ENCODE measurements around the gene MALAT1. TPM values are rescaled to one million over a fixed set of nuclear protein-coding genes. Genes with fewer than 3 reads are reported as not detected.

MALAT1 gene
- total RNA-seq, 1 donor from 2014 or later = 9,030 TPM

DNA sequence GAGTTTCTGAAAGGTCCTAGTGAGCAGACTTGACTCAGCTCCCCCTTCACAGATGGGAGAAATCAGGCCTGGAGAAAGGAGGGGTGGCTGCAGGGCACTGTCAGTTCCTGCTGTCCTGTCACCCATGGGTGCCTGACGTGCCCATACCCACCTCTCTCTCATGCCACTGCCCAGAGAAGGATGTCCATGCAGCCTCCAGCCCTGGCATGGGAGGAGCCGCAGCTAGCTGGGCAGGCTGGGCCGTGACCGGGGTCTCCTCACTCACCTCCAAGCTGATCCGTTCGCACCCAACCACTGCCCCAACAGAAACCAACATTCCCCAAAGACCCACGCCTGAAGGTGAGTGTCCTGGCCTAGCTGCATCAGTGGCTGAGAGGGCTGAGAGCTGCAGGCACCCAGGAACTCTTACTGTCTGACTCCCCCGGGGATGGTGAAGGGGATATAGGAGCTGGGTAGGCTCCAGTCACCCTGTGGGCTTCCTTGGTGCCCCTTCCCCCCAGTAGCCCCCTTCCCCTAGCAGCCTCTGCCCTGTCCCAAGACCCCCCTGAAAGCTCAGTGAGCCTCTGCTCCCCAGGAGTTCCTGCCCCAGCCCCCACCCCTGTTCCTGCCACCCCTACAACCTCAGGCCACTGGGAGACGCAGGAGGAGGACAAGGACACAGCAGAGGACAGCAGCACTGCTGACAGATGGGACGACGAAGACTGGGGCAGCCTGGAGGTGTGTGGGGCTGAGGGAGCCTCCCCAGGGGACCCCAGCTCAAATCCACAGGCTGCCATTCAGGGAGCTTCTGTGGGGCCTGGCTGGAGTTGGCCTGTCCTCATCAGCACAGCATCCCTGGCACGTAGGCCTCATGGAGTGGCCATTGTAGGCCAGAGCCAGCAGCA, 37.8 kb downstream of the MALAT1 start:
- Mint-ChIP-seq H3K27me3 (ENCODE audit: insufficient read depth, low read depth) (peaks cover 14% of the 10 kb centered on the region), H3K9me3 (no peaks in the 10 kb centered on the region), H3K36me3 (peaks cover 15% of the 10 kb centered on the region), H3K4me3 (peak overlapping the region; percentile 8), H3K27ac (no peak overlapping the region), H3K4me1 (peaks cover 5% of the 10 kb centered on the region)
- Histone ChIP-seq H4K20me1 (ENCODE audit: low read depth) (peaks cover 35% of the 10 kb centered on the region), H3K36me3 (no peaks in the 10 kb centered on the region), H3K9me3 (ENCODE audit: low read depth) (no peaks in the 10 kb centered on the region), H3K79me2 (ENCODE audit: low read depth) (no peaks in the 10 kb centered on the region), H3K9ac (no peak overlapping the region), H3K4me2 (no peak overlapping the region), H2AFZ (replicated peaks) (no peak overlapping the region), H3K4me1 (peaks cover 19% of the 10 kb centered on the region), H3F3A (ENCODE audit: low read depth) (peaks cover 29% of the 10 kb centered on the region), H3K27me3 (peaks cover 46% of the 10 kb centered on the region), H3K4me3 (no peak overlapping the region), H3K27ac (no peak overlapping the region)
- TF ChIP-seq EZH2 (IDR thresholded peaks at IDR 0.05) (no peak), CTCF (IDR thresholded peaks at IDR 0.05) (no peak), EZH2phosphoT487 (IDR thresholded peaks at IDR 0.05) (no peak)
- DNase-seq (ENCODE audit: low spot score) = no peak

DNA sequence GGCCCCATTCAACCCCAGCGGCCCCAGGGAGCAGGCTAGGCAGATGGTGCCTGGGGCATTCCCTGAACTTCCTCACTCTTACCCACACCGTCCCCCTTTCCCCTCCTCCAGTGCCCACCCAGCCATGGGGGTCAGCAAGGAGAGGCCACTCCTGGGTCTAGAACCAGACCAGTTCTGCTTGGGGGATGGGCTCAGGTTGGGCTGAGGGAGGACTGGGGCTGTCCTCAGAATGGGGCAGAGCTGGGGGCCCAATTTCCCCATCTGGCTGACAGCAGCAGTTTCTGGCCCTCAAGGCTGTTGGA, 38.4 kb downstream of the MALAT1 start:
- Histone ChIP-seq H4K20me1 (ENCODE audit: low read depth) (peaks cover 35% of the 10 kb centered on the region), H3K79me2 (ENCODE audit: low read depth) (no peaks in the 10 kb centered on the region), H3K27me3 (peaks cover 52% of the 10 kb centered on the region), H3K4me3 (no peak overlapping the region), H3K9me3 (ENCODE audit: low read depth) (no peaks in the 10 kb centered on the region), H2AFZ (replicated peaks) (no peak overlapping the region), H3K27ac (no peak overlapping the region), H3K9ac (no peak overlapping the region), H3F3A (ENCODE audit: low read depth) (peaks cover 29% of the 10 kb centered on the region), H3K4me2 (no peak overlapping the region), H3K4me1 (peaks cover 19% of the 10 kb centered on the region), H3K36me3 (no peaks in the 10 kb centered on the region)
- H3K9me3 Mint-ChIP-seq = no peaks in the 10 kb centered on the region
- no peak overlapping the region for H3K27ac Mint-ChIP-seq
- H3K4me1 Mint-ChIP-seq = peaks cover 7% of the 10 kb centered on the region
- no peak overlapping the region for H3K4me3 Mint-ChIP-seq
- H3K36me3 Mint-ChIP-seq = peaks cover 17% of the 10 kb centered on the region
- DNase-seq (ENCODE audit: low spot score) = no peak
- TF ChIP-seq EZH2 (IDR thresholded peaks at IDR 0.05) (no peak), EZH2phosphoT487 (IDR thresholded peaks at IDR 0.05) (no peak), CTCF (IDR thresholded peaks at IDR 0.05) (no peak)
- H3K27me3 Mint-ChIP-seq (ENCODE audit: insufficient read depth, low read depth) = peaks cover 16% of the 10 kb centered on the region

DNA sequence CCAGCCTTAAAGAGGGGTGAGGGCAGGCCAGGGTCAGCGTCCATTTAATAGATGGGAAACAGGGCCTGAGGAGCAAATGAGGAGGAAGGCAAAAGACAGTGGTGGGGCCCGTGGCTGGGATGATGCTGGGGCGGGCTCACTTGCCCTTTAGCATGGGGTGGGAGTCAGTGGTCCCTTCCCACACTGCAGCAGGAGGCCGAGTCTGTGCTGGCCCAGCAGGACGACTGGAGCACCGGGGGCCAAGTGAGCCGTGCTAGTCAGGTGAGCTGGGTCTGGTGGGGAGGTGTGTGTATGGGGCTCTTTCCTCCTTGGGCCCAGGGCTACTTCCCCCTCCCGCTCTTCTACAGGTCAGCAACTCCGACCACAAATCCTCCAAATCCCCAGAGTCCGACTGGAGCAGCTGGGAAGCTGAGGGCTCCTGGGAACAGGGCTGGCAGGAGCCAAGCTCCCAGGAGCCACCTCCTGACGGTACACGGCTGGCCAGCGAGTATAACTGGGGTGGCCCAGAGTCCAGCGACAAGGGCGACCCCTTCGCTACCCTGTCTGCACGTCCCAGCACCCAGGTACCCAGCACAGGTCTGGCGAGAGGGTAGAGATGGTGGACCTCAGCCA, 38.9 kb downstream of the MALAT1 start:
- H3K27ac Mint-ChIP-seq = no peak overlapping the region
- H3K27me3 Mint-ChIP-seq (ENCODE audit: insufficient read depth, low read depth) = peaks cover 16% of the 10 kb centered on the region
- TF ChIP-seq EZH2 (IDR thresholded peaks at IDR 0.05) (no peak), EZH2phosphoT487 (IDR thresholded peaks at IDR 0.05) (no peak), CTCF (IDR thresholded peaks at IDR 0.05) (no peak)
- Histone ChIP-seq H3K9ac (no peak overlapping the region), H3K79me2 (ENCODE audit: low read depth) (no peaks in the 10 kb centered on the region), H3K4me1 (peaks cover 19% of the 10 kb centered on the region), H3K27me3 (peaks cover 54% of the 10 kb centered on the region), H3F3A (ENCODE audit: low read depth) (peaks cover 29% of the 10 kb centered on the region), H3K9me3 (ENCODE audit: low read depth) (no peaks in the 10 kb centered on the region), H2AFZ (replicated peaks) (no peak overlapping the region), H3K4me3 (no peak overlapping the region), H3K27ac (no peak overlapping the region), H3K4me2 (no peak overlapping the region), H4K20me1 (ENCODE audit: low read depth) (peaks cover 35% of the 10 kb centered on the region), H3K36me3 (no peaks in the 10 kb centered on the region)
- peak overlapping the region; percentile 35 for H3K4me3 Mint-ChIP-seq
- H3K9me3 Mint-ChIP-seq = no peaks in the 10 kb centered on the region
- no peak for DNase-seq (ENCODE audit: low spot score)
- H3K36me3 Mint-ChIP-seq = peaks cover 17% of the 10 kb centered on the region
- peaks cover 7% of the 10 kb centered on the region for H3K4me1 Mint-ChIP-seq

Measured in neural progenitor cell (in vitro differentiated cells).